OCI-LY7 (cell line): ENCODE data around the gene ASIC2.

Experiments used
- EZH2phosphoT487 ChIP-seq: fragments of 200-600 bp; sonication (generic); IDR thresholded peaks from 2 replicates; pipeline ENCODE4 v1.6.1; 2018; ENCODE audit warnings: low read depth, borderline replicate concordance, mild to moderate bottlenecking, mixed run types, antibody characterized with exemption, low read length, moderate library complexity, mixed read lengths
- TF ChIP-seq, protein P1 (sequence below): fragments of 200-600 bp; sonication (generic); conservative IDR thresholded peaks from 2 replicates; pipeline ENCODE4 v1.5.1; 2014; ENCODE audit warnings: mild to moderate bottlenecking, antibody characterized with exemption, low read length, moderate library complexity, mixed read lengths

DNA sequence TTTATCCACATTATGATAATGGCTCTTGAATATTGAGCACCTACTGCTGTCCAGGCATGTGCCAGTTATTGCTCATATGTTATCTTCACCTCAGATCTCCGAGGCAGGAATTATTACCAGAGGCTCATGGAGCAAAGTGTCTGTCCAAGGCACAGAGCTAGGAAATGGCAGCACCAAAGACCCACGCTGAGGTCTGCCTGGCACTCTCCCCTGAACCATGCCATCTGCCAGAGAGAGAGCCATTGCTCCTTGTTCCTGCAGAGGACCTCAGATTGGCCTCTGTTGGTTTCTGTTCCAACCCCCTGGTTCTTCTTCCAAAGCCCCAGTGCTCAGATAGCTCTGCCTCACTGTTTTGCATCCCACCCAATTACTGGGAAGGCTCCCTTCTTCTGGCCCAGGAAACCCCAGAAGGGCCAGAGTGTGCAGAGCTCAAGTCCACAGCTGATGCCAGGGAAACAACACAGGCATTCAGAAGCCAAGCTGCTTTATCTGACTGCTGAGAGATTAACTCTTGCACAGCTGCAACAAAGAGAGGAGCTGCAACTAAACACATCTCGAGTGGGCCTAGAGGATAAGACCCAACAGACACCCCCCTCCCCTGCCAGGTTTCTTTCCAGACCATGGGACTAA is 5.9 kb downstream of the ASIC2 start:
- TF ChIP-seq, protein P1, sequence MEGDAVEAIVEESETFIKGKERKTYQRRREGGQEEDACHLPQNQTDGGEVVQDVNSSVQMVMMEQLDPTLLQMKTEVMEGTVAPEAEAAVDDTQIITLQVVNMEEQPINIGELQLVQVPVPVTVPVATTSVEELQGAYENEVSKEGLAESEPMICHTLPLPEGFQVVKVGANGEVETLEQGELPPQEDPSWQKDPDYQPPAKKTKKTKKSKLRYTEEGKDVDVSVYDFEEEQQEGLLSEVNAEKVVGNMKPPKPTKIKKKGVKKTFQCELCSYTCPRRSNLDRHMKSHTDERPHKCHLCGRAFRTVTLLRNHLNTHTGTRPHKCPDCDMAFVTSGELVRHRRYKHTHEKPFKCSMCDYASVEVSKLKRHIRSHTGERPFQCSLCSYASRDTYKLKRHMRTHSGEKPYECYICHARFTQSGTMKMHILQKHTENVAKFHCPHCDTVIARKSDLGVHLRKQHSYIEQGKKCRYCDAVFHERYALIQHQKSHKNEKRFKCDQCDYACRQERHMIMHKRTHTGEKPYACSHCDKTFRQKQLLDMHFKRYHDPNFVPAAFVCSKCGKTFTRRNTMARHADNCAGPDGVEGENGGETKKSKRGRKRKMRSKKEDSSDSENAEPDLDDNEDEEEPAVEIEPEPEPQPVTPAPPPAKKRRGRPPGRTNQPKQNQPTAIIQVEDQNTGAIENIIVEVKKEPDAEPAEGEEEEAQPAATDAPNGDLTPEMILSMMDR, result no peak
- no peak for TF ChIP-seq EZH2phosphoT487
